Stomach (tissue), 4 donors: Measurements from ENCODE around the gene TNFRSF14.

ENCODE experiments used
- POLR2AphosphoS5 ChIP-seq, 3 donors: sonication (generic); formaldehyde crosslinking; IDR thresholded peaks; one replicate each; pipeline ENCODE4 v1.6.1; 2016; ENCODE audit warnings: antibody characterized with exemption in 3 of 3
- TF ChIP-seq, protein P1 (sequence below), 7 experiments: fragments of 450-650 bp in 4 of 7; fragments of 200-600 bp in 3 of 7; sonication (generic) in 3 of 7; IDR thresholded peaks; one replicate each; pipeline ENCODE4 v1.5.1; 2016 to 2019; ENCODE audit warnings: antibody characterized with exemption in 7 of 7, control low read depth in 2 of 7, mild to moderate bottlenecking in 1 of 7

DNA sequence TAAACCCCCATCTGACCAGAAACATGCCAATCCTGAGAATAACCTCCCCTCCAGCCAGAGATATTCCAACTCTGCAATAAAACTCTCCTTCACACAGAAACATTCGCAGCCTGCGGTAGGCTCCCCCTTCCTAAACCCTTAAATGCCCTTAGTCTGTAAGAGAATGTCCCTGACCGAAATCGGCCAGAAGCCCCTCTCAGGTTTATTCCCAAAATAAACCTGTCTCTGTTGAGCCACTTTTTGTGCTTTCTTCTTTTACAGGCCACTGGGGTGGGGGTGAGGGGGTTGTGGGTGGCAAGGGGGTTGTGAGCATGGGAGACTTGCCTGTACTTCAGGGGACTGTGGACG is 35.0 kb downstream of the TNFRSF14 start:
- no peak for TF ChIP-seq POLR2AphosphoS5 (IDR thresholded peaks at IDR 0.05)
- TF ChIP-seq, protein P1, sequence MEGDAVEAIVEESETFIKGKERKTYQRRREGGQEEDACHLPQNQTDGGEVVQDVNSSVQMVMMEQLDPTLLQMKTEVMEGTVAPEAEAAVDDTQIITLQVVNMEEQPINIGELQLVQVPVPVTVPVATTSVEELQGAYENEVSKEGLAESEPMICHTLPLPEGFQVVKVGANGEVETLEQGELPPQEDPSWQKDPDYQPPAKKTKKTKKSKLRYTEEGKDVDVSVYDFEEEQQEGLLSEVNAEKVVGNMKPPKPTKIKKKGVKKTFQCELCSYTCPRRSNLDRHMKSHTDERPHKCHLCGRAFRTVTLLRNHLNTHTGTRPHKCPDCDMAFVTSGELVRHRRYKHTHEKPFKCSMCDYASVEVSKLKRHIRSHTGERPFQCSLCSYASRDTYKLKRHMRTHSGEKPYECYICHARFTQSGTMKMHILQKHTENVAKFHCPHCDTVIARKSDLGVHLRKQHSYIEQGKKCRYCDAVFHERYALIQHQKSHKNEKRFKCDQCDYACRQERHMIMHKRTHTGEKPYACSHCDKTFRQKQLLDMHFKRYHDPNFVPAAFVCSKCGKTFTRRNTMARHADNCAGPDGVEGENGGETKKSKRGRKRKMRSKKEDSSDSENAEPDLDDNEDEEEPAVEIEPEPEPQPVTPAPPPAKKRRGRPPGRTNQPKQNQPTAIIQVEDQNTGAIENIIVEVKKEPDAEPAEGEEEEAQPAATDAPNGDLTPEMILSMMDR (IDR thresholded peaks at IDR 0.05), result no peak
